GM15510 (cell line): Measurements from ENCODE around the gene STX17.

Experiments used
- POLR2A ChIP-seq: IDR thresholded peaks from 3 replicates; pipeline ENCODE4 v1.6.1; 2011; ENCODE audit warnings: borderline replicate concordance; ENCODE audit not compliant: insufficient read length; ENCODE audit errors: extremely low read depth

STX17 gene

GRCh38 chr9:99906403-99907207 is at the start of gene STX17:
Gene STX17 (plus strand): TSS chr9:99906654. CDS start chr9:99915240, 8,586 bp downstream.
- TF ChIP-seq POLR2A: peak; percentile 87

GRCh38 chr9:99858087-99858486 is 48.4 kb upstream of the STX17 start:
- TF ChIP-seq POLR2A: no peak

- no peak for TF ChIP-seq POLR2A
These were observed 47.0 kb upstream of the STX17 start for GRCh38 chr9:99859243-99859980.

GRCh38 chr9:99860266-99860665 is 46.2 kb upstream of the STX17 start:
- TF ChIP-seq POLR2A: no peak

GRCh38 chr9:99863955-99864354 is 42.5 kb upstream of the STX17 start:
- TF ChIP-seq POLR2A: no peak

GRCh38 chr9:99866398-99866797 is 40.1 kb upstream of the STX17 start:
- TF ChIP-seq POLR2A: no peak

GRCh38 chr9:99867536-99867935 is 38.9 kb upstream of the STX17 start:
- no peak for TF ChIP-seq POLR2A

GRCh38 chr9:99867968-99868367 is 38.5 kb upstream of the STX17 start:
- TF ChIP-seq POLR2A: no peak

GRCh38 chr9:99868845-99869244 is 37.6 kb upstream of the STX17 start:
- TF ChIP-seq POLR2A: no peak

GRCh38 chr9:99870126-99870525 is 36.3 kb upstream of the STX17 start:
- no peak for TF ChIP-seq POLR2A

- TF ChIP-seq POLR2A: no peak
These were observed 32.9 kb upstream of the STX17 start for GRCh38 chr9:99873531-99873930.

- TF ChIP-seq POLR2A: no peak
These were observed 32.4 kb upstream of the STX17 start for GRCh38 chr9:99873943-99874584.

- no peak for TF ChIP-seq POLR2A
These were observed 30.3 kb upstream of the STX17 start for GRCh38 chr9:99876190-99876589.

- TF ChIP-seq POLR2A: no peak
These were observed 27.8 kb upstream of the STX17 start for GRCh38 chr9:99878651-99879050.

- TF ChIP-seq POLR2A: no peak
These were observed 24.7 kb upstream of the STX17 start for GRCh38 chr9:99881769-99882168.
